HepG2 (cell line): ENCODE data around the gene ABHD11. TPM values are rescaled to one million over a fixed set of nuclear protein-coding genes. Genes with fewer than 3 reads are reported as not detected.

Source experiments
- BRF2 ChIP-seq: sonication (generic); formaldehyde crosslinking; IDR thresholded peaks from 2 replicates; pipeline ENCODE4 v1.8.1; 2022; ENCODE audit warnings: mild to moderate bottlenecking, missing genetic modification reagents
- HMG20A ChIP-seq: IDR thresholded peaks from 2 replicates; pipeline ENCODE4 v1.6.1; 2016; ENCODE audit warnings: borderline replicate concordance
- HNRNPL ChIP-seq: fragments of 200-400 bp; formaldehyde crosslinking; IDR thresholded peaks from 2 replicates; pipeline ENCODE4 v1.6.1; 2017; ENCODE audit warnings: mild to moderate bottlenecking, low read depth, low read length
- KLF16 ChIP-seq, 2 experiments: sonication (generic) in 1 of 2; formaldehyde crosslinking in 1 of 2; IDR thresholded peaks; 2 replicates each; pipeline versions ENCODE4 v1.6.1 to v1.8.0; 2016 to 2023; ENCODE audit warnings: missing genetic modification reagents in 2 of 2, missing compliant biosample characterization in 1 of 2
- LBX2 ChIP-seq: sonication (generic); formaldehyde crosslinking; IDR thresholded peaks from 2 replicates; pipeline ENCODE4 v1.5.0; 2020; ENCODE audit warnings: missing genetic modification reagents, mild to moderate bottlenecking, borderline replicate concordance
- MED1 ChIP-seq: sonication (generic); formaldehyde crosslinking; IDR thresholded peaks from 2 replicates; pipeline ENCODE4 v1.4.0; 2020; ENCODE audit warnings: missing genetic modification reagents
- NR0B2 ChIP-seq: sonication (generic); formaldehyde crosslinking; IDR thresholded peaks from 2 replicates; pipeline ENCODE4 v1.4.0; 2020; ENCODE audit warnings: mild to moderate bottlenecking, missing genetic modification reagents
- RFX1 ChIP-seq: fragments of 450-650 bp; IDR thresholded peaks from 2 replicates; pipeline ENCODE4 v1.6.1; 2017
- SRSF1 ChIP-seq: fragments of 200-400 bp; formaldehyde crosslinking; optimal IDR thresholded peaks from 2 replicates; pipeline ENCODE3; 2017; ENCODE audit warnings: mild to moderate bottlenecking, low read depth, low read length, moderate library complexity
- SUZ12 ChIP-seq: fragments of 150-350 bp; IDR thresholded peaks from 2 replicates; pipeline ENCODE4 v1.6.1; 2014; ENCODE audit warnings: low read depth, low read length
- SYNCRIP ChIP-seq: fragments of 200-400 bp; formaldehyde crosslinking; IDR thresholded peaks from 2 replicates; pipeline ENCODE4 v1.6.1; 2018; ENCODE audit warnings: mild to moderate bottlenecking, low read depth, low read length; ENCODE audit not compliant: insufficient read depth
- TAF15 ChIP-seq: fragments of 200-400 bp; formaldehyde crosslinking; IDR thresholded peaks from one replicate; pipeline ENCODE4 v1.6.1; 2018; ENCODE audit warnings: mild to moderate bottlenecking, low read depth, low read length; ENCODE audit not compliant: poor library complexity, severe bottlenecking
- ZFY ChIP-seq: sonication (generic); formaldehyde crosslinking; IDR thresholded peaks from 2 replicates; pipeline ENCODE4 v1.4.0; 2020; ENCODE audit warnings: missing genetic modification reagents
- ZKSCAN5 ChIP-seq: sonication (generic); formaldehyde crosslinking; IDR thresholded peaks from 2 replicates; pipeline ENCODE4 v1.5.1; 2020; ENCODE audit warnings: mild to moderate bottlenecking, missing genetic modification reagents
- ZNF331 ChIP-seq: sonication (generic); formaldehyde crosslinking; IDR thresholded peaks from 2 replicates; pipeline ENCODE4 v1.4.0; 2020; ENCODE audit warnings: missing genetic modification reagents
- ZNF34 ChIP-seq: sonication (generic); formaldehyde crosslinking; IDR thresholded peaks from 2 replicates; pipeline ENCODE4 v1.4.0; 2020; ENCODE audit warnings: mild to moderate bottlenecking, missing genetic modification reagents, borderline replicate concordance
- ZNF468 ChIP-seq: sonication (generic); formaldehyde crosslinking; IDR thresholded peaks from 2 replicates; pipeline ENCODE4 v1.8.0; 2022; ENCODE audit warnings: mild to moderate bottlenecking, moderate library complexity, missing genetic modification reagents
- ZNF646 ChIP-seq: sonication (generic); formaldehyde crosslinking; IDR thresholded peaks from 2 replicates; pipeline ENCODE4 v1.9.0; 2021; ENCODE audit warnings: mild to moderate bottlenecking, missing genetic modification reagents
- ZNF878 ChIP-seq: sonication (generic); formaldehyde crosslinking; IDR thresholded peaks from 2 replicates; pipeline ENCODE4 v1.8.1; 2023; ENCODE audit warnings: mild to moderate bottlenecking, missing genetic modification reagents, moderate library complexity
- ZSCAN5A ChIP-seq: sonication (generic); formaldehyde crosslinking; IDR thresholded peaks from 2 replicates; pipeline ENCODE4 v1.8.0; 2022; ENCODE audit warnings: mild to moderate bottlenecking, missing genetic modification reagents, borderline replicate concordance
- polyA plus RNA-seq, 8 experiments: library from polyadenylated mRNA; depleted of rRNA in 3 of 8; stranded (reverse) in 7 of 8; unstranded in 1 of 8; fragments of >200 nt; fragmentation: Illumina TruSeq in 4 of 8; extraction: Trizol in 4 of 8; gene quantifications; 2 replicates each; pipeline versions ENCODE4 v1.2.1 to v1.2.3, GENCODE V29; 2011 to 2016; ENCODE audit warnings: low read depth in 4 of 8, missing spikeins in 1 of 8, mixed read lengths in 1 of 8; ENCODE audit not compliant: insufficient read depth in 1 of 8
- total RNA-seq, 5 experiments: library from RNA; depleted of rRNA; stranded (reverse); fragments of >200 nt; fragmentation: Illumina TruSeq; extraction: Trizol; gene quantifications; 2 replicates each; pipeline ENCODE4 v1.2.3, GENCODE V29; 2016; ENCODE audit warnings: low read depth in 1 of 5

ABHD11 gene
- total and polyA plus RNA-seq, 2 of the 13 experiments (the other 11 are each of a cell fraction or from before 2014, with no cell fraction given): 7.0 to 8.1 TPM

GRCh38 chr7:73715648-73716317 is 22.8 kb downstream of the ABHD11 start (continued):
- TF ChIP-seq BRF2 (CRISPR knock-in tag) (no peak), LBX2 (no peak), ZNF34 (CRISPR knock-in tag) (no peak), SYNCRIP (no peak), ZFY (CRISPR knock-in tag) (no peak), HNRNPL (0 out of 2 replicates have a peak, but pooled peaks have one; percentile 45), ZKSCAN5 (CRISPR knock-in tag) (no peak), NR0B2 (CRISPR knock-in tag) (no peak), ZNF646 (CRISPR knock-in tag) (no peak), SUZ12 (no peak), TAF15 (no peak), ZNF331 (CRISPR knock-in tag) (peak; percentile 46; the same call in 1 of the 2 replicates), ZSCAN5A (CRISPR knock-in tag) (no peak), ZNF878 (peak; percentile 58; the same call in 1 of the 2 replicates), HMG20A (CRISPR knock-in tag) (peak; percentile 74; the same call in 1 of the 2 replicates), MED1 (CRISPR knock-in tag) (peak; percentile 58; the same call in 1 of the 2 replicates), ZNF468 (CRISPR knock-in tag) (no peak), RFX1 (no peak), SRSF1 (no peak), KLF16 (CRISPR knock-in tag; IDR thresholded peaks at IDR 0.05) (peak in 1 of 2 experiments; percentile 70; a peak in 1 of 4 replicates)
